HG03521 (cell line): ENCODE results near the gene ZFYVE16.
"Not testable (repeated sequence)": the region's sequence is repeated elsewhere in the genome, so short reads cannot be mapped to it uniquely, and the experiment has no call there.

Experiments
- ATAC-seq: cut with Tn5 transposase; IDR thresholded peaks from one replicate; pipeline ENCODE4 v1.9.1; 2021; ENCODE audit warnings: mild to moderate bottlenecking, moderate library complexity; ENCODE audit not compliant: unreplicated experiment

The ZFYVE16 gene

DNA sequence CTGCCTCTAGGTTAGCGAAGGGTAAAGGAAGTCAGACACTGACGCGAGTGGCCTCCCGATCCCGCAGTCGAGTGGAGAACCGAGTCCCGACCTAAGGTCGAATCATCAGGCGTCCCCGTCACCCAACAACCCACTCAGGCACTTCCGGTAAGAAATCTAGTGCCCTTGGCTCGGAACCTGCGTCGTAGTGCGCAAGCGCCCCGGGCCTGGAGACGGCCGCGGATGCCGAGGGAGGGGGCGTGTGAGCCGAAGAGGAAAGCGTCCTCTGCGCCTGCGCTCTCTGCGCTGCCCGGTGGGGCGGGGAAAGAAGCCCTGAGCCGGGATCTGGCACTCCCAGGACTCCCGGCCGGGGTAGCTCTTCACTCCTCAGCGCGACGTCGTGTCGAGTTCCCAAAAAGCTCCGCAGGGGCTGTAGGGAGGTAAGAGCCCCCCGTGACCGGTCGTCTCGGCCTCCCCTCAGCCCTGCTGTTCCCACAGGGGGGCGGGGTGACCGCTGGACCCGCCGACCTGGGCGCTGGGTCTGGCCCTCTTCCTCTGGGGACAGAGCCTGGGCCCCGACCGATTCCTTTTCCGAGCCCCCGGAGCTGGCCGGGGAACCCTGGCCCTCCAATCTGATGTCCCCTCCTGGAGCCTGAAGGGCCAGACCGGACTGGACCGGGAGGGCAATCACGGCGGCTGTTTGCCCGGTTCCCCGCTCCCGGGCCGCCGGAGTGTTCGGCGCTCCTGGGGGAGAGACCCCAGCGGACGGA, at the start of gene ZFYVE16:
Gene ZFYVE16 (plus strand): TSS at position 330 of the 749 bp plus-strand sequence. CDS start 26,084 bp downstream, outside the sequence.
- ATAC-seq, result peak; percentile 87

DNA sequence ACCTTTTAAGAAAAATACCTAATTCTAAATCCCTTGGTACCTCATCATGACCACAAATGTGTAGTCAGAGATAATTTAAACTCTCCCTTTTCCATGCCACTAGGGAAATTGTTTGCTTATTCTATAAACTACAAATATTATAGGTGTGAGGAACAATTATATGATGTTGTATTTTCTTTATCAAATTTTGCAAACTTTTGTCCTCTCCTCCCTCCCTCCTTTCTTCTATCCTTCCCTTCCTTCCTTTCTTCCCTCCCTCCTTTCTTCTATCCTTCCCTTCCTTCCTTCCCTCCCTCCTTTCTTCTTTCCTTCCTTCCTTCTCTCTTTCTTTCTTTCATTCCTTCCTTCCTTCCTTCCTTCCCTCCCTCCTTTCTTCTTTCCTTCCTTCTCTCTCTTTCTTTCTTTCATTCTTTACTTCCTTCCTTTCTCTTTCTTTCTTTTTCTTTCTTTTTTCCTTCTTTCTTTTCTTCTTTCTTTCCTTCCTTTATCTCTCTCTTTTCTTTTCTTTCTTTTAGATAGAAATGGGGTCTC, 46.9 kb upstream of the ZFYVE16 start:
- no peak for ATAC-seq

DNA sequence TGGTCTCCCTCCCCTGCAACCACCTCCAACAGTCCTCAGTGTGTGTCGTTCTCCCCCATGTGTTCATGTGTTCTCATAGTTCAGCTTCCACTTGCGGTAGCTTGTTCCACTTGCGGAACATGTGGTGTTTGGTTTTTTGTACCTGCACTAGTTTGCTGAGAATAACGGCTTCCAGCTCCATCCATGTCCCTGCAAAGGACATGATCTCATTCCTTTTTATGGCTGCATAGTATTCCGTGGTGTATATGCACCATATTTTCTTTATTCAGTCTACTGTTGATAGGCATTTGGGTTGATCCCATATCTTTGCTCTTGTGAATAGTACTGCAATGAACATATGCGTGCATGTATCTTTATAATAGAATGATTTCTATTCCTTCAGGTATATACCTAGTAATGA, 43.0 kb upstream of the ZFYVE16 start:
- no peak for ATAC-seq

DNA sequence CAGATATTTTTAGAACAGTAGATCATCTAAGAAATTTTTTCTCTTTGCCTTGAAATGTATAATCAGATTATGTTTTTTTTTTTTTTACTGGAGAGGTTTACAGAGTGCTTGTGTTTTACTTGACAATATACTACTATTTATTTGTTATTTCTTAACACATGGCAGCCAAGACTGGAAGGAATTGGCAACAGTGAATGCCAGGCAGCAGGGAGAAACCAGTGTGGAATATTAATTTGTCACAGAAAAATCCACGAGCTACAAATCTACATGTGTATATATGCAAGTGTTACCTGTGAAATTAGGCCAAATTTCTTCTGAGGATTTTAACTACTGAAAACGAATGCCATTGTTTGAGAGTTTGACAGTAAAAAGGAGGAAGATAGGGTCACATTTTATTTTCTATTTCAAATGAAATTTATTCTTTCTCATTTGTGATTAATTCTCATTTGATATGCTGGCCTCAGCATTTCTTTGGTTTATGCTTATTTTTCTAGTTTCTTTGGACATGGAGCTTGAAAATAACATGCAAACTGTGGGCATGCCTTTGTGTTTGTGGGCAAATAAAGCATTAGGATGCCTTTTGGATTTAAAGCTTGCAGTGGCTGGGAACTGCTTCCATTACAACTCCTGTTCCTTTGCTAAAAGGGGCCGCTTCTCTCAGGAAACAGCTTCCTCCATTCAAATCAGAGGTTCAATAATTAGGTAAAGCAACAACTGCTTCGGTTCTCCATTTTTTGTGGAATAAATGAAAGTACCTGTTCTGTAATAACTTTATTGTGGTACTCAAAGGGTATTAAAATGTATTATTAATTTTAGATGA, 39.0 kb upstream of the ZFYVE16 start:
- ATAC-seq, result no peak

DNA sequence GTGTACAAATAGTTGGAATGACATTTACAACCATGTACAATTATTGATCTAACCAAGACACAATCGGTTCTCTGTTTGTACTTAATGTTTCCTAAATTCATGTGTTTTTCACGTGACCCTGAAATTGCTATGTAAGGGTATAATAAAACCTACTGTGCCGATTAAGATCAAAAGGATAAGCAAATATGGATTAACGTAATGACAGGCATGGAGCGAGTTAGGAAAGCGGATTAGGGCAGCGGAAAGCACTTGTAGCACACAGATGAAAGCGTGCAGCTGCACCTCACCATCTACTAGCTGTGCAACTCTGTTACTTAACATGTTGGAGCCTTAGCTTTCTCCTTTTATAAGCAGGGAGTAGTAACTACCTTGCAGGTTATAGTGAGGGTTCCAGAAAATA, 38.3 kb upstream of the ZFYVE16 start:
- no peak for ATAC-seq

DNA sequence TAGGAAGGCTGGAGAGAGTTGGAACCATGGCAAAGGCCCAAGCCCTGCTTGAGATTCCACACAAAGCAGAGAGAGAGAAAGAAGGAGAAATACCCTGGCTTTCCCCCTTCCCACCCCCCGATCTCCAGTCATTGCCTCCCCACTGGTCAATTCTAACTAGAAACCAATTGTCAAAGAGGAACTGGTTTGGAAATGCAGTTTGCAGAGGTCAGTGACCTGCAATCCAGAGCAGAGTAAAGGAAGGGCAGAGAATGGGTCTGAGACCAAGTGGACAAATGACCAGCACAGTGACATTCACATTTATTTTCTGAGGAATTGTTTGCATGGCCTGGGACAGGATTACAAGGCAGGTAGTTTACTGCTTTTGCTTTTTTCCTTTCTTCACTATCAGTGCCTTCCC, 37.5 kb upstream of the ZFYVE16 start:
- ATAC-seq, result no peak

DNA sequence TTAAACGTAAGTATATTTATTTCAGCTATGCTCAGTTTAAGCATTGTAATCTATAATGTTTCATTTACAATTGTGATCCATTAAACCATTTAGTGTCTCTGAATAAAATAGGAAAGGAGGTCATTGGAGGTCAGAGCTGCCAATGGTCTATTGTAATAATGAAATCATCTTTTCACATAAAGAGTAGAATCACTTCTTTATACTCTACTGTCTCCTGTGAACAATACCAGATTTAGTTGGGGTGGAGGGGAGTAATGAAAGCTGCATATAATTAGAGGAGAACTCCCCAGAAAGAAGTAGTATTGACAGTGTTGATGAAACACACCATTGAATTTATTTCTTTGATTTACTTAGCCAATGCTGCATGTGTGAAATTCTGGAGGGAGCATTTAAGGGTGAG, 35.1 kb upstream of the ZFYVE16 start:
- no peak for ATAC-seq

DNA sequence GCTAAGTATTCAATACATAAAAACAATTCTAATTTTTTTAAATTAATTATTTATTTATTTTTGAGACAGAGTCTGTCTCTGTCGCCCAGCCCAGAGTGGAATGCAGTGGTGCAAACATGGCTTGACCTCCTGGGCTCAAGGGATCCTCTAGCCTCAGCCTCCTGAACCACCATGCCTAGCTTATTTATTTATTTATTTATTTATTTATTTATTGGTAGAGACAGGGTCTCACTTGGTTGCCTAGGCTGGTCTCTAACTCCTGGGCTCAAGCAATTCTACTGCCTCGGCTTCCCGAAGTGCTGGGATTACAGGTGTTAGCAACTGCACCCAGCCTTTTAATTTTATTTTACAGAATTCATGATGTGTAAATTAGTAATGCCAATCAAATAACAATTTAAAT, 33.7 kb upstream of the ZFYVE16 start:
- ATAC-seq, result no peak

DNA sequence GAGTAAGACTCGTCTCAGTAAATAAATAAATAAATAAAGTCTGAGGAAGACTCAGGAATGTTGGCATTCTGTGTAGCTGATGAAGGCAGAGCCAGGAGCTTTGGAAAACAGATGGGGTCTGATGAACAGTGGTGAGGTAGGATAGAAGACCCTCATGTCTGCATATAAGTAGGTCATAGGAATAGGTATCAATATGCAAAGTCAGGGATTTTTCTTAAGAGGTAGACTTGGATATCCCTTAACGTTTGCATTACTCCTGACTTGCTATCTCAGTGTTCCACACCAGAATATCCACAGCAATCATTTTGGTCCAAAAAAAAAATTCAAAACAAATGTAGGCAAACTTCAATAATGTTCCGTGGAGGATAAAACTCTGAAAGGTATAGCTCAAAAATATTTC, 31.3 kb upstream of the ZFYVE16 start:
- no peak for ATAC-seq

DNA sequence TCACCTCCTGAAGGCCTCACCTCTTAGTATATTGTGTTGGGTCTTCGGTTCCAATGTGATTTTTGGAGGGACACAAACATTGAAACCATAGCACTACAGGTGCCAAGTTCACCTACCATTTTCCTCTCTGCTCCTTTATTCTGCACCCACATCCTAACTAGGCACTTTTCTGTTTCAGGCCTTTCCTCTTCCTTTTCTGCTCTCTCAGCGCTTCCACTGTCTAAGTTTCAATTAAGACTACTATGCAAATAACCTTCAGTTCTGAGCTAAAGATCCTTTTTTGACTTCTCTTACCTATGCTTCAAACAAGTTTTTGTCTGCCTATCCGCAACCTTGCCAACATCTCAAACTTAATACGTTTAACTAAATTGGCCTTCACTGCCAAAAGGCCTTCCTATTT, 25.4 kb upstream of the ZFYVE16 start:
- no peak for ATAC-seq

DNA sequence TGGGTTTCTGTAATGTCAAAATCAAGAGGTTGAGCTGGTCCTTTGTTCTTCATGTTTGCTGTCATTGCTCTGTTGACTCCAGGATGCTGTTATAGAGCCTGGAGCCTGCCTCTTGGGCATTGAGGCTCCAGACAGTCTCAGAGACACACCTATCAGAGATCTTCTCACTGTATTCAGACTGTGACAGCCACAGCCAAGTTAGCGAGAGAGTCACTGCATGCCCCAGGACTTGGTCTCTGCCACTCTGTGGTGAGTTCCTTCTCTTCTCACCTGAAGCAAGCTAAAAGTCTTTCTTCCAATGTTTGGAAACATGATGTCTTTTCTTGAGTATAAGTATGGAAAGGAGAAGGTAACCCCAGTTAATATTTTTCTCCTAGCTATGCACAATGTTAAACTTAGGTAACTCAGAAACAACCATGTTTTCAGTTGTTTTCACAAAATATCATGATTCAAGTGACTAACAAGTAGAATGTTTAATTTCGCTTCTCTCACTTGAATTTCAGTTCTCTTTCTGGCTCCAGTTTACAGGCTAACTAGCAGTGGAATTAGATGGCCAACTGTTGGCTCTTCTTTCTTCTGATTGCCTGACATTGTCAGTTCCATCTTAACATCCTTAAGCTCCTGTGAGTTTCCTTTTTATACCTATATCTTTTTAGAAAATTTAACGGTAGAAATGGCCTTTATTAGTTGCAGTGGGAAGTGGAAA, 20.6 kb upstream of the ZFYVE16 start:
- no peak for ATAC-seq

DNA sequence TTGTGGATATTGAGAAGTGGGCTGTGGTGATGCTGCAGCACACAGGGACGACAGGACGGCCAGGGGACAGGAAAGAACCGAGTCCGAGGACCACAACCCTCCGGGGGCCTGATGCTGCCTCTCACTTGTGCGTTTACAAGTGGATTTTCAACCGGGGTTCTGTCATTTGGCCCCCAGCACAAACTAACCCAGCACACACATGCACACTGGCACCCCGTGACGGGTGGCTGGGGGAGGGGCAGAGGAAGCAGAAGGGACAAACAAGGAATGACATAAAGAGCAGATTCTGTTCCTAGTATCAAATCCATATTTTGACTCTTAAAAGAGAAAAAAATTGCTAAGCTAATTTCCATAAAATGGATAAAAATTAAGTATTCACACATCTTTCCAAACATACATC, 18.3 kb upstream of the ZFYVE16 start:
- no peak for ATAC-seq

DNA sequence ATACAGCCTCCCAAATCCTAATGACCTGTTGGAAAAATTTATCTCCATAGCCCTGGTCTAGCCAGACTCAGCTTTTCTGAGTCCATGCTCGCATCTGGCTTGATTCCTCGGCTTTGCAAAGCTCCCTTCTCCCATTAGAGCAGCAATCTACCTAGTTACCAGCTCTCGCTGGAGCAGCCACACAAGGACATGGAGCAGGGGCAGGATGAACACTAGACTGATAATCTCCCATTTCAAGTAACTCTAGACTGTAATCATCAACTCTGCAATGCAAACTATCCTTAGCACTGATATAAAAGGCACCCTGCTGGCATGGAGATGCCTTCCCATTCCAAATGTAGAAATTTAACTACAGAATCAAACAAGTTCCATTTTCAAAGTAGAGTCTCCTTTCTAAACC, 17.5 kb upstream of the ZFYVE16 start:
- not testable (repeated sequence) for ATAC-seq

DNA sequence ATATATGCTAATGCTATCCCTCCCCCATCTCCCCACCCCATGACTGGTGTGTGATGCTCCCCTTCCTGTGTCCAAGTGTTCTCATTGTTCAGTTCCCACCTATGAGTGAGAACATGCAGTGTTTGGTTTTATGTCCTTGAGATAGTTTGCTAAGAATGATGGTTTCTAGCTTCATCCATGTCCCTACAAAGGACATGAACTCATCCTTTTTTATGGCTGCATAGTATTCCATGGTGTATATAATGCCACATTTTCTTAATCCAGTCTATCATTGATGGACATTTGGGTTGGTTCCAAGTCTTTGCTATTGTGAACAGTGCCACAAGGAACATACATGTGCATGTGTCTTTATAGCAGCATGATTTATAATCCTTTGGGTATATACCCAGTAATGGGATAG, 16.6 kb upstream of the ZFYVE16 start:
- not testable (repeated sequence) for ATAC-seq

DNA sequence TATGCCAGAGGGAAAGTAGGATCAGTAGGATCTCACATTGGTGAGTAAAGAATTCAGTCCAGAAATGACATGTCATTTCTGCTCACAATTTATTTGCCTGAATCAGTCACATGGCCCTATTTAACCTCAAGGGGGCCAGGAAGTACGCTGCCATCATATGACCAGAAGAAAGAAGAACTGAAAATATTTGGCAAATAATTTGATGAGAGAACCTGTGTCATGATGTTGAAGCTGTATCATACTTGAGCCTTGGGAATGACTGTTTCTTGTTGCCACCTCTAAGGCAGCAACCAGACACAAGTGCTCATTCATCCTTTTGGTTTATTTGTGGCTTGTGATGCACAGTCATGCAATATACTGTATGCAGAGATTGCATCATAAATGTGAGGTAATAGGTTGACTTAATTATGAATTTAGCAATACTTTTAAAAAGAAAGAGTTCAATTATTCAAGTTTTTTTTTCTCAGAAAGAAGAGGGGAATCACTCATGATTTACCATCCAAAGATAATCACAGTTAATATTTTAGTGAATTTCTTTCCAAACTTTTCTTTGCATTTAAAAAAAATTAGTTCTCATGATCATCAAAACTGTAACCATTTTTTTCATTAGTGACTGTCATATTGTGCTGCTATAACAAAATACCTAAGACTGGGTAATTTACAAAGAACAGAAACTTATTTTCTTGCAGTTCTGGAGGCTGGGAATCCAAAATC, 8.2 kb upstream of the ZFYVE16 start:
- ATAC-seq, result peak; percentile 79

DNA sequence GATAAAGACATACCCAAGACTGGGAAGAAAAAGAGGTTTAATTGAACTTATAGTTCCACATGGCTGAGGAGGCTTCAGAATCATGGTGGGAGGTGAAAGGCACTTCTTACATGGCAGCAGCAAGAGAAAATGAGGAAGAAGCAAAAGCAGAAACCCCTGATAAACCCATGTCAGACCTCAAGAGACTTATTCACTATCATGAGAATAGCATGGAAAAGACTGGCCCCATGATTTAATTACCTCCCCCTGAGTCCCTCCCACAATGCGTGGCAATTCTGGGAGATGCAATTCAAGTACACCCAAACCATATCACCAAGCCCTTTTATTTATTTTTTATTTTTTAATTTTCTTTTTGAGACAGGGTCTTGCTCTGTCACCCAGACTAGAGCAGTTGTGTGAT, 7.5 kb upstream of the ZFYVE16 start:
- ATAC-seq, result not testable (repeated sequence)

DNA sequence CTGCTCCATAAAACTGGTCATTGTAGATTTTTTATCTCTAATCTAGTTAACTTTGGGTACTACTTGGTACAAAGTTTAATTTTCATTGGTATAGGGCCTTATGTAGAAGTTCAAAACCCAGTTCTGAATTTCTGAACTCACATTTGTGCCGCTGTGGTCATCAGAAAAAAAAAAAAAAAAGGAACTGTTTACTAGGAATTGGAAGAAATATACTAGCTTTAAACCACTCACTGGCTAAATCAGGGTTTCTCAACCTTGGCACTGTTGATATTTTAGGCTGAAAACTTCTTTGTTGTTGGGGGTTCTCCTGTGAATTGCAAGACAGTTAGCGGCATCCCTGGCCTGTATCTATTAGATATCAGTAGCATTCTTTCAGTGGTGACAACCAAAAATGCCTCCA, 4.1 kb upstream of the ZFYVE16 start:
- no peak for ATAC-seq

DNA sequence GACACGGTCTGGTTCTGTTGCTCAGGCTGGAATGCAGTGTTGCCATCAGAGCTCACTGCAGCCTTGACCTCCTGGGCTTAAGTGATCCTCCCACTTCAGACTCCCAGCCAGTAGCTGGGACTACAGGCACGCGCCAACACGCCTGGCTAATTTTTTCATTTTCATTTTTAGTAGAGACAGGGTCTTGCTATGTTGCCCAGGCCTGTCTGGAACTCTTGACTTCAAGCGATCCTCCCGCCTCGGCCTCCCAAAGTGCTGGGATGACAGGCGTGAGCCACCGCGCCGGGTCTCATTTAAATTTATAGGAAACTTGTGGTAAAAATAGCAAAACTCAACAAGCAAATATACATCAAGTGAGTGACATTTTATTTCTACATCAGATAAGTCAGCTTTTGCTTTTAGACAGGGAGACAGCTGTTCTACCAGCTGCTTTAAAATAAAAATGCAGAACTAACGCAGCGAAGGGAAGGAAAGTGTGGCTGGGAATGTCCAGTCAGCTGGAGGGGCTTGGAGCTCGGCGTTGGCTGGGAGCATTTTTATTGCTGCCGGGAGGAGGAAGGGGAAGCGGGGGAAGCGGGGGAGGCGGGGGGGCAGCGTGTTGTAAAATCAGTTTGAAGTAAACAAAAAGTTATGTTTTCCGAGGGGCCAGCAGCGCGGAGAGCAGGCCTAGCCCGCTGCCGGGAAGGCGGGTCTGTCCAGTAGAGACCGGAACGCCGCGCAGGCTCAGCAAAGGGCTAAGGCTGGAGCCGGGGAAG, 707 bp upstream of the ZFYVE16 start:
- peak; percentile 1 for ATAC-seq

DNA sequence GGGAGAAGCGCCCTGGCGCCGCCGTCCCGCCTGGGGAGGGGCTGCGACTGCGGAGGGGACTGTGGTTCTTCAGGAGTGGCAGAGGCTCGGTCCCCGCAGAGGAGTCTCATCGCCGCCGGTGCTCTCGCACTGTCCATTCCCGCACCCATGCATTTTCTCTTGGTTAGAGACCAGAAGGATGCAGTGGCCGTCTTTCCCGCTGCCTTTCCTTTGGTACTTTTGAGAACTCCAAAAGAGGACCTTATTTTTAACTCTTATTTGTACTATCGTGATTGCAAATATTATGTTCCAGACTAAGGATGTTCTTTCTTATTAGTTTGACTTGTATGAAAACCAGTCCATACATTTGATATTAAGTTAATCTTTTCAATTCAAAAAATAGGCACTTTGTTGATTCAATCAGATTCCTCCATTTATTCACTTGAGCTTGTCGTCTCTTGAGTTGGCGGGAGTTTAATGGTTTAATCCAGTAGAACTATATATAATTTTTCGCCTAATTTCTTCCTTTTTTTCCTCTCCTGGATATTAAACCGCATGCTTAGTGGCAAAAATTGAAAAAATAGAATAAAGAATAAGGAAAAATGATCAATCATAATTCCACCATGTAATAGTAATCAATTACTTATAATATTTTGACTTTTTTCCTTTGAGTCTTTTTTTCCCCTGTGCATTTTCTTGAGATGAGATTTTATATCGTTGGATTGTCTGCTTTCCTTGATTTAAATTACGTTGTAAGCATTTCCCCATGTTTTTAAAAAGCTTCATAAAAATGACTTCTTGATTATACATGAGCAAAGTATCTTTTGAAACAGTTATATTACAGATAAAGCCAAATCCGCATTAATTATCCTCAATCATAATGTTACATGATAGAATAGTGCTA, 861 bp downstream of the ZFYVE16 start:
- ATAC-seq, result no peak
